GM18511 (cell line): ENCODE measurements around the gene RPL18A.
A peak's percentile ranks its signal among the peaks of the same experiment; 100 is the strongest.

ENCODE experiments used
- ATAC-seq: cut with Tn5 transposase; IDR thresholded peaks from one replicate; pipeline ENCODE4 v1.9.1; 2021; ENCODE audit warnings: mild to moderate bottlenecking, moderate library complexity; ENCODE audit not compliant: unreplicated experiment

RPL18A gene

DNA sequence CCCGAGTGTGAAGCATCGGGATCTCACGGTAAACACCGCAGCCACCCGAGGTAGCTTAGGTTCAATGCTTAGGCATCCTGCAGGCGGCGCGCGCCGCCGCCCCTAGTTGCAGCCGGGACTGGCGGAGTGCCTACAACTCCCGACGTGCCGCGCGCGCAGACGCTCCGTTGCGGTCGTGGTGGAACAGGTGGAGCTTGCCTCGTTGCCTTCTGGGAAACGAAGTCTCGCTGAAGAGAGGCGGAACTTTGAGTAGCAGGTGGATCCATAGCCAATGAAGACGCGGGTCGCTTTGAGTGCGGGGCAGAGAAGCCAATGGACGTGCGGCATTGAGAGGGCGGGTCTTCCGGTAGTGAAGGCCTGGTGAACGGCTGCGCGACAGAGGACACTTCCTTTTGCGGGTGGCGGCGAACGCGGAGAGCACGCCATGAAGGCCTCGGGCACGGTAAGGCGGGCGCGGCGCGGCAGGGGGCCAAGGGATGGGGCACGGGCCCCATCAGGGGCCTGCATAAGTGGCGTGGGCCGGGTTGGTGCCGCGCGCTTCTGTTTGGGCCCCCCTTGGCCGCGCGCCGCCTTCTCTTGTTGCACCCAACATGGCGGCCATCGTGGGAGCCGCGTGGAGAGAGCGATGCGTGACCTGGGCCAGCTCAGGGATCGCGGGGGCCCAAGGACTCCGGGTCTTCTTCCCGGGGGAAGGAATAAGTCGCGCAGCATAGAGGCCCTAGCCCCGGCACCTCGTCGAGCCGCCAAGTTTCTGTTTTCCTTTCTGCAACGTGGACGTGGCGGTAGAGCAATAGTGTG is at the start of gene RPL18A:
TSS of gene RPL18A (plus strand) at position 378 of the 798 bp plus-strand sequence. CDS start at position 425, 47 bp downstream.
- peak; percentile 95 for ATAC-seq

DNA sequence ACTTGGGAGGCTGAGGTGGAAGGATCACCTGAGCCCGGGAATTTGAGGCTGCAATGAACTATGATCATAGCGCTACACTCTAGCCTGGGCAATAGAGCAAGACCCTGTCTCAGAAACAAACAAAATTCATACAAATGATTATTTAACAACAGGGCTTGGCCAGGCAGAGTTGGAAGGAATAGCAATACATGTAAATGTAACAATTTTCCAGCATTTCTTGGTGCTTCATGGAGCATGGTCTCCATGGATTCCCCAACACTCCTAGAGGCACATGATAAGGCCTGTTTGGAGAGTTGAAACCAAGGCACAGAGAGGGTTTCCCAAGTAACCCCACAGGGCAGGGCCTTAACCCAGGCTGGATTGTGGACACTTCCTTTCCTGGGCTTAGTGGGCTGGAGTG is 48.6 kb upstream of the RPL18A start:
- ATAC-seq = no peak

DNA sequence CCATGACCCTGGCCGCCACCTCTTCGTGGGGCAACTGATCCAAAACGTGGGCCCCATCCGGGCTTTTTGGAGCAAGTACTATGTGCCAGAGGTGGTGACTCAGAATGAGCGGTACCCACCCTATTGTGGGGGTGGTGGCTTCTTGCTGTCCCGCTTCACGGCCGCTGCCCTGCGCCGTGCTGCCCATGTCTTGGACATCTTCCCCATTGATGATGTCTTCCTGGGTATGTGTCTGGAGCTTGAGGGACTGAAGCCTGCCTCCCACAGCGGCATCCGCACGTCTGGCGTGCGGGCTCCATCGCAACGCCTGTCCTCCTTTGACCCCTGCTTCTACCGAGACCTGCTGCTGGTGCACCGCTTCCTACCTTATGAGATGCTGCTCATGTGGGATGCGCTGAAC is 48.0 kb upstream of the RPL18A start:
- no peak for ATAC-seq

- no peak for ATAC-seq
Observed at GRCh38 chr19:17812099-17812498, 47.6 kb upstream of the RPL18A start.

- ATAC-seq = no peak
Observed at GRCh38 chr19:17817668-17818363, 41.9 kb upstream of the RPL18A start.

DNA sequence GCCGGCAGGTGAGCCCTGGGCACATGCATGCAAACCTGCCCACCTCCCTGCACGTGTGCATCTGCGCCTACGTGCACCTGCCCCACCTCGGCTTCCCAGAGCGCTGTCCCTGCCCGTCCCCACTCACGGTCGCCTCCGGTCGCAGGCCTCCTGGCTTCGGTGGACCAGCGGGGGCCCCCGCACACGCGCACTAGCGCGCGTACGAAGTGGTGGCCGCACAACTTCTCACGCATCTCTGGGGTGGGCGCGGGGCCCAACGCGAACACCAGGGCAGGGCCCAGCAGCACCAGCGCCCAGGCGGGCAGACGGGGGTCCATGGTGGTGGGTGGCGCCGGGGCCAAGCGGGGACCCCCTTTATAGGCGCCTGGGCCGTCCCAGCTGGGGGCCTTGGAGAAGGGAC is 38.5 kb upstream of the RPL18A start, which contains the start of gene INSL3:
TSS of gene INSL3 (minus strand) at position 330 of the 400 bp plus-strand sequence. CDS start at position 317, 13 bp downstream.
- ATAC-seq = no peak

DNA sequence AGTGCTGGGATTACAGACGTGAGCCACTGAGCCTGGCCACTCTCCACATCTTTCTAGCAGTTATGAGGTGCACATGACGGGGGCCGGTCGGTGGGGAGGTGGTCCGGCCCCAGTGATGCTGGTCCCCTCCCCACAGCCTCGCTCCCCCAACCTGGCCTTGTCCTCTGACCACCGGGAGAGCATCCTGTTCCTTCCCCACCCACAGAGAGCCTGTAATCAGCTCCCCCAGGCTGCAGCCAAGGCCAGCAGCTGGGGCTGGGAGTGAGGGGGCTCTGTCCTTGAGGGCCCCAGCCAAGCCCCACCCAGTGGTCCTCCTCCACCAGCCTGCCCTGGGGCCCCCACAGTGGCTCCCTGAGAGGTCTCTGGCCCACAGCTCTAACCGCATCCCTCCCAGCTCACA is 35.4 kb upstream of the RPL18A start:
- no peak for ATAC-seq

DNA sequence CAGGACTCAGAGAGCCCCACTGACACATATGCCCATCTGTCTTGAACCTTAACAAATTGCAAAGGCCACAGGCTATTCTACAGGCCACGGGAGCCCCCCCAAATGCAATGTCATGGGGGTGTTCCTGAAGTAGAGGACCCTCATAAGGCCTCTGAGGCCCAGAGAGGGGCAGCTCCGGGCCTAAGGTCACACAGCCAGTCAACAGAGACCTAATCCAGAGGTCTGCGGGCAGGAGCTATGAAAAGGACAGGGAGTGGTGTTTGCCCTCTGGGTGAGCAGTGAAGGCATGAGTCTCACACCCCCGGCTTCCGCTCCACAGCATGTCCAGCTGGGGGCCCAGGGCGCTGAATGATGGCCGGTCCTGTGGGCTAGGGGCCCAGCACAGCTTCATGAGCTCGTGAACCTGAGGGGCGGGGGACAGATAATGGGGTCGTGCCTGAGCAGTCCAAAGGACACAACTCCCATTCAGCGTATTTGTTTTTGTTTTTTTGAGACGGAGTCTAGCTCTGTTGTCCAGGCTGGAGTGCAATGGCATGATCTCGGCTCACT is 33.1 kb upstream of the RPL18A start:
- ATAC-seq = no peak

GRCh38 chr19:17829855-17830566 is 29.7 kb upstream of the RPL18A start:
- ATAC-seq = no peak

- no peak for ATAC-seq
Observed at GRCh38 chr19:17830567-17831418, 28.9 kb upstream of the RPL18A start.

GRCh38 chr19:17831419-17831888 is 28.3 kb upstream of the RPL18A start:
- ATAC-seq = no peak

DNA sequence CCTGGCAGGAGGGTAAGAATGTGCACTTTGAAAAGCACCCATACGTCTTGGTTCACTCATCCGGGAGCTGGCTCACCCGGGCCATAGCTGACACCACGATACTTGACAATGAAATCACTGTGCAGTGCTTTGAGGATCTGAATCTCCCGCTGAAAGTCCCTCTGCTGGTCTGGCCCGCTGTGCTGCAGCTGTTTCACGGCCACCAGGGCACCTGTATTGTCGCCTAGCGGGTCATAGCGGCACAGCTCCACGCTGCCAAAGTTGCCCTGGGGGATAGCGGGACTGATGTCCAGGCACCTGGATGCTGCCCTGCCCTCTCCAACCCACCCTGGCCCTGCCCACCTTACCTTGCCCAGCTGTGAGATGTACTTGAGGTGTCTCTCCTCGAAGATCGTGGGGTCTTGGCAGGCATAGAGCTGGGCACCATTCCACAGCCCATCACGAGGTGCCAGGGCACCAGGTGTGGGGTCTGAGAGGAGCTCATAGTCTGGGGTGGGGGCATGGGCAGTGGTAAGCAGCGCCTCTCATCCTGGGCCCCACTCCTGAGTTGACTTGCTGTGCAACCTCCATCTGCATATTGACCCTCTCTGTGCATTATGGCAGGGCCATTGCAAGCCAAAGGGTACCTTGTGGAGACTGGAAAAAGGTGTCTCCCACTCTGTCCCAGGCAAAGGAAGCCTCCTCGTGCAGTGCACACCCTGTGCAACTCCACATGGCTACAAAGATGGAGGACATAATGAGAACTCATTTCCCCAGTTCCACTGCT is 27.1 kb upstream of the RPL18A start:
- no peak for ATAC-seq

- no peak for ATAC-seq
Observed at GRCh38 chr19:17834350-17835181, 25.1 kb upstream of the RPL18A start.

DNA sequence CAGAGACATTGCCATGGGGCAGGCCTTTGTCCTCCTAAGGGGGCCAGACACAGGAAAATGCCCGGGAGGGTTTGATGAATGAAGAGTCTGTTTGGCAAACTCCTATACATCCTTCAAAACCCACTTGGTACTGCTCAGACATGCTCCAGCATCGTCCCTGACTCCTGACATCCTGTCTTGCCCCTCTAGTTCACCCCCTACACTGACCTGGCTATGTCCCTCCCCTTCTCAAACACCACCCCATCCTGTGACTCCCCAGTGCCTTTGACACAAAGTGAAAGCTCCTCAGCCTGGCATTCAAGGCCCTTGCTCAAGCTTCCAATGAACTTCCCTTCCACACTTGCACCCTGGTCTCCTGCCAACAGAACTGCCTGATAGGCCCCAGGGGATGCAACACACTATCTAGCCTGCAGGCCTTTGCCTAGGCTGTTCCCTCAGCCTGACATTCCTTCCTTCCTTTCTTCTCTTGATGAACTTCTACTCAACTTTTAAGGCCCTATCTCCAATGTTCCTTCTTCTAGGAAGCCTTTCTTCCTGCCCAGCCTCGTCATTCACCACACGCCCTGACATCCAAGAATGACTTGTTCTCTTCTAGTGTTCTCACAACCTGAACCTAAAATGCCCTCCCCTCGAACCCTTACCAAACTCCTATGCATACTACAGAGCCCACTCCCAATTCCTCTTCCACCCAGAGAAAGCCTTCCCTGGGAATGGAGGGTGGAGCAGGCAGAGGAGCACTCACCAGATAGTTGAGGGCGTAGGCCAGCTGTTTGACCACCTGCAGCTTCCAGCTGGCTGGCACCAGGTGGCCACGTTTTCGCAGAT is 24.3 kb upstream of the RPL18A start:
- no peak for ATAC-seq

DNA sequence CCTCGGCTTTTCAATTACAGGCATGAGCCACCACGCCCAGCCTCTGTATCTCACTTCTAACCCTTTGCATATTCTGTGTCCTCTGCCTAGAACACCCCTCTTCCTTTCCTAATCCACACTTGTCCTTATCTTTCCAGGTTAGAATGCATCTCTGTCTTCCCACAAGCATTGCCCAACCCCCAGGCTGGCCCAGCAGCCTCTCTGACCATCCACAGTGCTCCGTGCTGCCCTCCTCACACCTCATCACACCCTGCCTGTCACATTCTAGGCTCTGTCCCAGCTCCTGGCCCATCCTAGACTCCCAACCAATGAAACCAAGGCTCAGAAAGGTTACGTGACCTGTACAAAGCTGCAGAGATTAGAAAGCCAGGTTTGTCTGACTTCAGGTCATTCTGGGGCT is 23.2 kb upstream of the RPL18A start:
- no peak for ATAC-seq

DNA sequence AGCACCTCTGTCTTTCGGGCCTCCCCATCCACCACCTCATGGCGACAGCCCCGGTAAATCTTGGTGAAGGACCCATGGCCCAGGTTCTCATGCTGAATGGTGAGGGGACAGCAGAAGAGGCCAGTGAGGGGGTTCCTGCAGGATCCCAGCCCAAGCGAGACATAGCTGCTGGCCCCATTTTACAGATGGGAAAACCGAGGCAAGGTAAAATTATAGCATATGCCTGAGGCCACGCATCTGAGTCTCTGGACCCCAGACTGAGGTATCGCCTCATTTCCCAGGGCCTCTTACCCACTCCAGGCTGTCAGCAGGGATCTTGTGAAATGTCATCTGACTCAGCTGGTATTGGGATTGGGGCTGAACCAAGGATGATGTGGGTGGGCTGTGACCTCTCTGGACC is 21.7 kb upstream of the RPL18A start:
- ATAC-seq = no peak

GRCh38 chr19:17840019-17840418 is 19.7 kb upstream of the RPL18A start:
- ATAC-seq = no peak

- no peak for ATAC-seq
Observed at GRCh38 chr19:17841371-17841809, 18.3 kb upstream of the RPL18A start.
